Central memory CD8-positive, alpha-beta T cell (primary cell): ENCODE data around the gene KAT6B.
"Not testable (repeated sequence)": the region's sequence is repeated elsewhere in the genome, so short reads cannot be mapped to it uniquely, and the experiment has no call there.

Source experiments
- ATAC-seq: fragments of 150-1000 bp; cut with Tn5 transposase; replicated peaks from 2 replicates; pipeline ENCODE4 v1.10.0; 2022; ENCODE audit warnings: mild to moderate bottlenecking, moderate FRiP score, moderate number of reproducible peaks; ENCODE audit not compliant: poor library complexity, severe bottlenecking; ENCODE audit errors: extremely low read depth
- DNase-seq, 2 donors: peaks; one replicate each; pipeline ENCODE4 v3.0.0; 2021; ENCODE audit warnings: low spot score in 2 of 2
- H3K27ac Mint-ChIP-seq: one replicate; pipeline ENCODE4 v1.8.0; 2022; ENCODE audit warnings: low read depth, mild to moderate bottlenecking, moderate library complexity, mixed read lengths
- H3K27me3 Mint-ChIP-seq: one replicate; pipeline ENCODE4 v1.8.0; 2022; ENCODE audit warnings: mixed read lengths
- H3K36me3 Mint-ChIP-seq: one replicate; pipeline ENCODE4 v1.8.0; 2022; ENCODE audit warnings: mild to moderate bottlenecking, moderate library complexity, mixed read lengths; ENCODE audit not compliant: insufficient read depth
- H3K4me1 Mint-ChIP-seq: one replicate; pipeline ENCODE4 v1.8.0; 2022; ENCODE audit warnings: mixed read lengths
- H3K4me3 Mint-ChIP-seq: one replicate; pipeline ENCODE4 v1.8.0; 2022; ENCODE audit warnings: mild to moderate bottlenecking, moderate library complexity, mixed read lengths
- H3K9me3 Mint-ChIP-seq: one replicate; pipeline ENCODE4 v1.8.0; 2022; ENCODE audit warnings: mixed read lengths

KAT6B gene

DNA sequence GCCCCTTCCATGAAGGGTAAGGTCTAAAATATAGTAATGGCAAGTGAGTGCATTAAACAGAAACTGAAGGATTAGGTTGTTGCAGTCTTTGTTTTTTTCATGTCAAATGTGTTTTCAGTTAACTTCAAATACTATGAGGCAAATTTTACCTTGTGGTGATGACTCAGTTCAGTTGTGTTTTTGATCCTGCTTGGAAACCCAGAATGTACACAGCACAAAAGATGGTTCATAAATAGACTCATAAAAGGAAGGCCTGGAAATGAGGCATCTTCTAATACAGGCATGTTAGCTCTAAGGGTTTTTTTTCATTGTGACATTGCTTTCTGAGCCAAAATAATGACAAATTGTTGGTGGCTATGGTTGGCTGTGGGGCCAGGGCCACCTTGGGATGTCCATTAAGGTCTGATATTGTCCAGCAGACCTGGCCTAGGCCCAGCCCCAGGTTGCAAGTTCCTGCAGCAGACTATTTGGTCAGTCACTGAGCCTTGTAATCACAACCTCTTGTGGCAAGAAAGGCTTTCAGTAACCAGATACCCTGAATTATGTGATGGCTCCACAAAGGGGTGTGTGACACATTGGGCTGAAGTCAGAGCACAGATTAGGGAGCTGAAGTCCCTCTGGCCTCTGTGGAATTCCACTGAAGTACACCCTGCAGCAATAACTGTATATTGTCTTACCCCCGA, 216.0 kb downstream of the KAT6B start:
- no peak overlapping the region for H3K27ac Mint-ChIP-seq
- peaks cover 1% of the 10 kb centered on the region for H3K36me3 Mint-ChIP-seq
- DNase-seq (no peak), ATAC-seq (no peak)
- peaks cover 5% of the 10 kb centered on the region for H3K4me1 Mint-ChIP-seq
- no peak overlapping the region for H3K4me3 Mint-ChIP-seq
- no peaks in the 10 kb centered on the region for H3K9me3 Mint-ChIP-seq
- H3K27me3 Mint-ChIP-seq, result peaks cover 7% of the 10 kb centered on the region

DNA sequence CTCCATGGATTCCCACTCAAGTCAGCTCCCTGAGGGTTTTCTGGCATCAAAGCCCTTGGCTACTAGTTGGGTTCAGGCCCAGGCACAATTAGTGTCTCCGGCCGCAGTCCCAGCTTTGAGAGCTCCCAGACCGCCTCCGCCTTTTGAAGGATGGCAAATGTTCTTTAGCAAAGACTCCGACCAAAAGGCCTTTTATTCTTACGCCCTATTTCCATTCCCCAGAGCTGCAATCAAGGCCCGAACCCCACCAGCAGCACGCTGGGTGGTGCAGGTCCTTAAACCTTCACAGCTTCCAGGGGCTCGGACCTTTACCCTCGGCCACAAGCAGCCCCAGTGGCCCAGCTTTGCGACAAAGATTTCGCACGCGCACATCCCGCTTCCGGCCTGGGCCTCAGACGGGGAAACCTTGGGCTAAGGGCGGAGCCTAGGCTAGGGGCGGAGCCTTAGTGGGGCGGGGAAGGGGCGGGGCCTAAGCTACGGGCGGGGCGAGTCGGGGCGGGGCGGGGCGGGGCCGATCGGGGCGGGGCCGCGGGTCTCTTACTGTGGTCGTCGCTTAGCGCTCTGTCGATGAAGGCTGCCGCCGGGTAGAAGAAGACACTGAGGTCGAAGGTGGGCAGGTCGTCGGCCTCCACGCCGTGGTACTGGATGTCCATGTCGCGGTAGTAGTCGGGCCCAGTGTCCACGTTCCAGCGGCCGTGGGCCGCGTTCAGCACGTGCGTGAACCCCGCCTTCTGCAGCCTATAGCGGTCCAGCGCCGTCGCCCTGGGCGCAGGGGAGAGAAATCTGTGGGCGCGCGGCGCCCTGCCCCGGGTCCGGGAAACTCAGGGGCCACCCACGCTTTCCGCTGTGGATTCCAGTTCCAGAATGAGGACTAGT, 217.1 kb downstream of the KAT6B start:
- ATAC-seq (peak; percentile 49), DNase-seq (no peak)
- Mint-ChIP-seq H3K4me3 (peak overlapping the region; percentile 46), H3K36me3 (peaks cover 1% of the 10 kb centered on the region), H3K9me3 (no peaks in the 10 kb centered on the region), H3K4me1 (peaks cover 5% of the 10 kb centered on the region), H3K27me3 (peaks cover 7% of the 10 kb centered on the region), H3K27ac (no peak overlapping the region)

DNA sequence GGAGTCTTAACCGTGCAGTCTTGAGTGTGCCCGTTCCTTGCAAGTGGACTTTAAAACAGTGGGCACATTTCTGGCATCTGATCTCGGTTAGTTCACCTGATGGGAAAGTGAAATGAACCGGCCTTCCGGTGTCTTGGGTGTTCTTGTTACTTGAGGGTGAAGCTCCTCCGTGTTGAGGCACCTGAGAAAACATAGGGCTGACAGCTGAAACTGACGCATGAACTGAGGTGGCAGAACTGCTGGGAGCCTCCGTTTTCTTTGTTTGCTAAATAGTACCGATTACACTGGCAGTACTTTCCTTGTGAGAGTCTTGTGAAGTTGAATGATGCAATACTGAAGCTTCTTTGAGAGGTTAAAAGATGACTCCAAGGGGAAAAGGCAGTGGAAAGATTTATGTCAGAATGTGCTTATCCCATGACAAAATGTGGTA, 222.3 kb downstream of the KAT6B start:
- no peak overlapping the region for H3K27ac Mint-ChIP-seq
- H3K4me3 Mint-ChIP-seq, result no peak overlapping the region
- no peak for ATAC-seq

DNA sequence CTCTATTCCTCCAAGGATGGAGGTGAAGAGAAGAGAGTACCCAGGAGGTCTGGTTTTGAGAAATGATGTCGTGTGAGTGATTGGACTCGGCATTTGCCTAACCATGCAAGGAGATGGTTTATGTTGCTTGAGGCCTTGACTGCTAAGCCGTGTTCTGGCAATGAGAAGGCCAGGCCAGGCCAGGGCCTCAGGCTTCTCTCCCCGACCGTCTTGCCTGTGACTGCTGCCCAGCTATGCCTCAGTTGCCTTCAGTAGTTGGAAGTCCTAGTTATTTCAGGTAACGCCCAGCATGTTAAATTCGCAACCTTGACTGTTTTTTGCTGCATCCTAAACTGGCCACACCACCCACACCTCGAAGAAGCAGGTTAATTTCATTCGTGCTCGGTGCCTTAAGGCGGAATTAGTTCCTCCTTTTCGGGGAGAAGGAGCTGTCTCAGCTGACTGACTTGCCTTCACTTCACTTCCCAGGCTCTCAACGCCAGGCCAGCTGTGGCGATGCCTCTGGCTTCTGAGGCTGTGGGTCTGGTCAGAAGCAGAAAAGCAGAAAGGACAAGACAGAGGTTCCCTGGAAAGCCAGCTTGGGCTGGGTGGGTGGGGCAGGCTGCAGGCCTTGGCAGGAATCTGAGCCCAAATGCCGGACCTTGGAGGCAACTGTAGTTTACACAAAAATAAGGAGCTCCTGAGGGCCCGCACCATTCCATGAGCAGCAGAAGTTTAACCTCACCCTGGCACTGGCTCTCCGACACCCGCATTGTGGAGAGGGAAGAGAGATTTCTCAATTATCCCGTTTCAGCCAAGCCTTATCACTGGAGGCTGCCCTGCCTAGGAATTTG, 223.1 kb downstream of the KAT6B start:
- Mint-ChIP-seq H3K27ac (no peak overlapping the region), H3K4me3 (no peak overlapping the region), H3K4me1 (peaks cover under 1% of the 10 kb centered on the region), H3K27me3 (peaks cover 2% of the 10 kb centered on the region), H3K9me3 (no peaks in the 10 kb centered on the region), H3K36me3 (no peaks in the 10 kb centered on the region)
- DNase-seq, result no peak
- no peak for ATAC-seq

More for the DNA sequence above, 222.3 kb downstream of the KAT6B start:
- Mint-ChIP-seq H3K9me3 (no peaks in the 10 kb centered on the region), H3K4me1 (peaks cover 5% of the 10 kb centered on the region), H3K27me3 (peaks cover 7% of the 10 kb centered on the region), H3K36me3 (peaks cover under 1% of the 10 kb centered on the region)
- no peak for DNase-seq

DNA sequence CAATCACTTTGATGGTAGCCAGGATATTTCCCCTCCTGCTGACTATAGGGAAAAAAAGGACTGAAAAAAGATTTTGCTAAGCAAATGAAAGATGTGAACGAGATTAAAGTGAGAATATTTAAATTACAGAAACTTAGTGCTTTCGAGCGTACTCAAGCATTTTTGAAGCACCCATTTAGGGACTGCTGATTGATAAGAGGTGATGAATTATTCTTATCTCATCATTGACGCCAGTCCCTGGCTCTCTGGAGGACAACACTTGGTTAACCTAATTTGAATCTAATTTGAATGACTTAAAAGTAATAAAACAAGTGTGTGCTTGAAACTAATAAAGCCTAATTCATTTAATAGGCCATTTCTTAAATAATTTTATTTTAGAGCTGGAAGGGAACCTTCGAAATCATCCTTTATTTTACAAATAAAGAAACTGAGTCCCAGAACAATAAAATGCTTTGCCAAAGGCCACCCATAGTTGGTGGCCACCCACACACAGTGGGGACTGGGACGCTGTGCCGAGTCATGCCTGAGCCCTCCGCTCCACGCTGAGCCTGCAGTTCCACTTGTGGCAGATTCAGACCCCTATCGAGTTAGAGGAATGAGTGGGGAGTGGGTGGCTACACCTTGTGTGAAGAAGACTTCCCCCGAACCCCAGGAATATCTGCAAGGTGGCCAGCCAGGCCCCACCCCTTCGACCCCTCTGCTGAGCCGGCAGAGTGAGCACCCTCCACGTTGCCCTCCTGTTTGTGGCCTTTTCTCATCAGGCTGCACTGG, 223.9 kb downstream of the KAT6B start:
- Mint-ChIP-seq H3K27me3 (no peaks in the 10 kb centered on the region), H3K4me3 (no peak overlapping the region), H3K9me3 (no peaks in the 10 kb centered on the region), H3K36me3 (no peaks in the 10 kb centered on the region), H3K27ac (no peak overlapping the region), H3K4me1 (no peaks in the 10 kb centered on the region)
- DNase-seq, result no peak
- no peak for ATAC-seq

DNA sequence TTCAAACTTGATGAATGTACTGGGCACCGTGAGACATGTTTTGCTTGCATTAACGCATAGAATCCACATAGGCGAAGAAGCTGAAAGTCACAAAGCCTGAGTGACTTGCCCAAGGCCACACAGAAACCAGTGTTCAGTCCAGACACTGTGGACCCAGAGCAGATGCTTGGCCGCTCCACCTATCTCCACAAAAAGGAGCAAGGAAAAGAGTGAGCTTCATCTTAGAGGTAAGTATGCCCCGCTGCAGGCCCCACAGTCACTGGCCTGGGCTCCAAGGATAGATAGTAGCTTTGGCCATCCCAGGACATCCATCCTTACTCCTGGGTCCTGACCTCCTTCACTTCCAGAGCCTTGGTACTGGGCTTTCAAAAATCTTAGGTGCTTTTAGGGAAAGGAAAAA, 224.9 kb downstream of the KAT6B start:
- no peaks in the 10 kb centered on the region for H3K36me3 Mint-ChIP-seq
- H3K4me3 Mint-ChIP-seq, result no peak overlapping the region
- no peak for DNase-seq
- no peaks in the 10 kb centered on the region for H3K27me3 Mint-ChIP-seq
- no peak overlapping the region for H3K27ac Mint-ChIP-seq
- H3K4me1 Mint-ChIP-seq, result no peaks in the 10 kb centered on the region
- ATAC-seq, result no peak
- no peaks in the 10 kb centered on the region for H3K9me3 Mint-ChIP-seq

DNA sequence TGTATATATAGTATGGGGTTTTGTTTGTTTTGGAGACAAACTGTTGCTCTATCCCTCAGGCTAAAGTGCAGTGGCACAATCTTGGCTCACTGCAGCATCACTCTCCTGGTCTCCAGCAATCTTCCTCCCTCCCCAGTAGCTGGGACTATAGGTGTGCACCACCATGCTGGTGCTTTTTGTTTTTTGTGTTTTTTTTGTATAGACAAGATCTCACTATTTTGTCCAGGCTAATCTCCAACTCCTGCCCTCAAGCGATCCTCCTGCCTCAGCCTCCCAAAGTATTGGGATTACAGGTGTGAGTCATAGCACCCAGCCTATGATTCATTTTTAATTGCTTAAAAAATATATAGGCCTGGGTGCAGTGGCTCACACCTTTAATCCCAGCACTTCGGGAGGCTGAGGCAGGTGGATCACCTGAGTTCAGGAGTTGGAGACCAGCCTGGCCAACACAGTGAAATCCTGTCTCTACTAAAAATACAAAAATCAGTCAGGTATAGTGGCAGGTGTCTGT, 229.6 kb downstream of the KAT6B start:
- H3K27ac Mint-ChIP-seq, H3K4me1 Mint-ChIP-seq, DNase-seq, H3K27me3 Mint-ChIP-seq, H3K4me3 Mint-ChIP-seq, H3K9me3 Mint-ChIP-seq, ATAC-seq, H3K36me3 Mint-ChIP-seq: not testable (repeated sequence)

DNA sequence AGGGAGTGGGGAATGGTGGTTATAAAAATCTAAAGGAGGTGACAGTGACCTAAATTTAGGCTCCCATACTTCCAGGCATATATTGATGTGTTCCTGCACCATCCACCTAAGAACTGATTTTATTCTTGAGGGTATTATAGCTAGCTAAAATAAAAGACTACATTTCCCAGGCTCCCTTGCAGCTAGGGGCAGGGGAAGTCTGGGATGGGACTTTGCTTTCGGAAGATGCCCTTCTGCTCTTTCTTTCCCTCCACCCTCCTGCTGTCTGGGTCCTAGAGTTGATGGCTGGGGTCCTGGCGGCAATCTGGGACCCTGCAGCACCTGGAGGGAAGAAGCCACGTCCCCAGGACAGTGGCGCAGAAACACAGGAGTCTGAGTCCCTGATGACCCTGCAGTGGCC, 231.3 kb downstream of the KAT6B start:
- Mint-ChIP-seq H3K9me3 (no peaks in the 10 kb centered on the region), H3K36me3 (no peaks in the 10 kb centered on the region), H3K27ac (no peak overlapping the region), H3K4me3 (no peak overlapping the region), H3K4me1 (no peaks in the 10 kb centered on the region), H3K27me3 (no peaks in the 10 kb centered on the region)
- ATAC-seq (no peak), DNase-seq (no peak)

DNA sequence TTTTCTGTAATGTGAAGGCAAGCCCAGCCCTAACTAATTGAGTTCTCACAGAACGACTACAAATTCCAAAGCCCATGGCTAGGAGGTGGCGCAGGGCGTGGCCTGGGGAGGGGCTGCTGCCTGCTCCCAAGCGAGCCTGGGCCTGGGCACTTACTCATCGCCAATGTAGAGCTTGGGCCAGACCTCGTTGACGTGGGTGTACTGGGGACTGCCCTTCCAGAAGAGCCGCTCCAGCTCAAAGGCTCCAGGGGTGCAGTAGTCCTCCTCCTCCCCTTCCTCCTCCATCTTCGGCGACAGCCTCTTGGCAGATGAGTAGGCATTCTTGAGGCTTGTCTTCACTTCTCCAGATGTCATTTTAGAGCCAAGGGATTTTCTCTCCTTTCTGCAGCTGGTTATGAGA, 231.8 kb downstream of the KAT6B start:
- H3K27me3 Mint-ChIP-seq, result no peaks in the 10 kb centered on the region
- no peak overlapping the region for H3K27ac Mint-ChIP-seq
- no peaks in the 10 kb centered on the region for H3K9me3 Mint-ChIP-seq
- no peak for ATAC-seq
- no peaks in the 10 kb centered on the region for H3K36me3 Mint-ChIP-seq
- no peaks in the 10 kb centered on the region for H3K4me1 Mint-ChIP-seq
- no peak for DNase-seq
- no peak overlapping the region for H3K4me3 Mint-ChIP-seq

DNA sequence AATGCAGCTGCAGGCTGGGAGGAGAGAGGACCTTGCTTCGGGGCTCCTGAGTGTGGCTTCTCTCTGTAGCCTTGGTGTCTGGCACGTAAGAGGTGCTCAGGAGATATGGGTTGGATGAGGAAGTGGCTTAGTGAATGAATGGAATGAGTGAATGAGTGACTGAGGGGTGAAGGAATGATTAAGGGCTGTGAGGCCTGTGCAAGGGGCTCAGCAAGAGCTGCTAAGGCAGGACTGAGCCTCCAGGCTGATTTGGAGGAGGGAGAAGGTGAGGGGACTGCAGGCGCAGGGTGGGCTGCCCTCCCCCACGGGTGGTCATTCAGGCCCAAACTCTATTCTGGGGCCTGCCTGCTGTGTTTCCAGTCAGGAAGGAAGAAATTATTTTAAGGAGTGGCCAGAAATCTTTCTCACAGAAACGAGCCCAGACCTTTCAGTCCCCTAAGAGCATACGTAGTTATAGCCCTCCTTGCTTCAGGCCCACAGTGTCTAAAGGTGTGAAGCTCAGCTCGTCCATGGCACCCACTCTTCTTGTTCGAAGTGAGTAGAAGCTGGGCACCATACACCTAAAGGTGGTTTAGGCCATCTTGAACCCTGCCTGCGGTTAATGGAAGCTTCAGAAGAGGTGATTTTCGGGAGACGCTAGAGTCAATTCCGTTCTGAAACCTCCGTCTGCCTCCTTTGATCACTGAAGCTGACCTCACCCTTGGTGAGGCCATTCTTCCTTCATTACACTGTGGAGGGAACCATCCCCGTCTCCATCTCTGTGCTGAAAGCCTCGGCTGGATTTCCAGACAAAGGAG, 235.5 kb downstream of the KAT6B start:
- Mint-ChIP-seq H3K4me3 (no peak overlapping the region), H3K27me3 (no peaks in the 10 kb centered on the region), H3K27ac (no peak overlapping the region), H3K9me3 (no peaks in the 10 kb centered on the region), H3K4me1 (no peaks in the 10 kb centered on the region), H3K36me3 (no peaks in the 10 kb centered on the region)
- no peak for ATAC-seq
- no peak for DNase-seq

DNA sequence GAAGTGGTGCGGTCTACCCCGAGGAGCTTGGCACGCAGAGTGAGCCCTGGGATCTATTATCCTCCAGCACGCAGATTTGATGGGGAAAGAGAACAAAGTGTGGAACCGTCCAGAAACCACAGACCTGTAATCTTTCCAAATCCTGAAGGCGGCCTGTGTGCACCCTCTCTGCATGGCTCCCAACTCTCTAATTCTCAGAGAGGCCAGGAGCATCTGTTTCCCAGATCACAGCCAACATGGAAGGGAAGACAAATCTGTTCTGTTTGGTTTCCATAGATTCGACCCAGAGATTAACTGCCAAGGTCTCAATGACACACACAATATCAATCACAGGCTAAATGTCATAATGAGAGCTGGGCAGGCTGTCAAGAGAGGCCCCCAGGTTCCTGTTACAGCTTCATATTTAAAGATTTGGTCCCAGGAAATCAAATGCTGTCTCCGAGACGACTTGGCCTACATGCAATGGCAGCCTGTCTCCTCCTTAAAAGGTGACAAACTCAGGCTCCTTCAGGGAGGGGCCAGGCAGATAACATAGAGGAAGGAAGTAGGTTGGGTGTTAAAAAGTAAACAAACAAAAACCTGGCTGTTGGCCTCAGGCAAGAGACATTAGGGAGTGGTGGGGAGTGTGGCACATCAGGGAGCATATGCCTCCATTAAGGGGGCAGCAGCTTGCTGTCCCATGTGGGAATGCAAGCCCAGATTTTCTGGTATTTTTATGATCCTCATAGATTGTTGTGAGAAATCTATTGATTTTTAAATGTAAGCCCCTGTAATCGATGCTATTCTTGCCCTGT, 236.3 kb downstream of the KAT6B start:
- H3K36me3 Mint-ChIP-seq, result no peaks in the 10 kb centered on the region
- no peak for DNase-seq
- no peaks in the 10 kb centered on the region for H3K27me3 Mint-ChIP-seq
- no peaks in the 10 kb centered on the region for H3K9me3 Mint-ChIP-seq
- no peaks in the 10 kb centered on the region for H3K4me1 Mint-ChIP-seq
- H3K4me3 Mint-ChIP-seq, result no peak overlapping the region
- ATAC-seq, result no peak
- H3K27ac Mint-ChIP-seq, result no peak overlapping the region
